Kasumi-1 (cell line): ENCODE measurements around the gene SLIT1.

Experiments
- DNase-seq, 2 experiments: peaks; one replicate each; lab custom pipeline; 2025; lab: John Stamatoyannopoulos, UW

SLIT1 gene

GRCh38 chr10:97200616-97201015, 14.9 kb upstream of the SLIT1 start:
- DNase-seq, result no peak

DNA sequence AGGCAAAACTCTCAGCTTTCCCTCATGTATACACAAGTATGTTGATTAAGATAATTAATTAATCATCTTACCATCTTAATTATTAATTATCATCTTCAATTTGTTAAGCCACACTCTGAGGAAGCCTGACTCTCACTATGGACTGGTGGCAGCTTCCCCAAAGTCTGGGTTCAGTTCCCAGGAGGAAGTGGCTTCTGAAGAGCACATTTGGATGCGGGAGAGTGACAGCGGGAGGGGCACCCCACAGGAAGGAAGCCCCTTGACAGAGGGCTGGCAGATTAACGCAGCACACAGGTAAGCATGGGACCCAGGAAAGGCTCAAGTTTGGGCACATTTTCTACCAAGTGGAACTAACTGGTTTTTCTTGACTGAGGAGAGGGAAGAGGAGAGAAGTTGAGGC, 13.4 kb upstream of the SLIT1 start:
- DNase-seq, result peak; percentile 40 to 43

- DNase-seq, result no peak
Measured at GRCh38 chr10:97197030-97197500, 11.3 kb upstream of the SLIT1 start.

DNA sequence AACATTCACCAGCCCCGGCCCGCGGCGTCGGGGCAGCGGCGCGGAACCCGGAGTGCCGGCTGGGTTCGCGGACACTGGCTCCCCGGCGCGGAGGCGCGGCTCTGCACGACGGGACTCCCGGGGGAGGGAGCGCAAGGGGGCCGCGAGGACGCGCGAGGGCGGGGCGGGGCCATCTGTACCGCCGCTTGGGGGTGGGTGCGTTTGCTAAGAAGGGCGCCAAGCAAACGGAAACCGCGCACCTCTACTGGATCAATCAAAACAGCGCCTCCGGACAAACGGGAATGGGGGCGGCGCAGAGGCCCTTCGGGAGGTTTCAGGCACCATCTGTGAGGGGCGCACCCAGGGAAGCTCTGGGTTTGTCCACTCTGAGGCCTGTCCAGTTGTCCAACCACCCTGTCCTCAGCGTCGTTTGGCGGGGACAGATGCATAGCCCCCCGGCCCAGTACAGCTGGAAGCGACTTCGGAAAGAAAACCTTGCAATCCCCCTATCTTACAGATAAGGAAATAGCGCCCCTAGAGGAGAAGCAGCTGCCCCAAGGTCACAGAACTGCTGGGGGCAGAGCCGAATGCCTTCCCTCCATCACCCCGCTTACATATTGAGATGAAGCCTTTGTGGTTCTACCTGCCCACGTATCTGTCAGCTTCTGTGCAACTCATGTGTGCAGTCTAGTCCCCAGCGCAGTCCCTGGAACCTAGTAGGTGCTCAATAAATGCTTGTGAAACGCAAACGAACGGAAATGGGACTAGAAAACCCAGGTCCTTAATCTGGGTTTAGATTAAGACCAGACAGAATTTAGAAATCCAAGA, 10.7 kb upstream of the SLIT1 start:
- peak; percentile 93 to 96 for DNase-seq

DNA sequence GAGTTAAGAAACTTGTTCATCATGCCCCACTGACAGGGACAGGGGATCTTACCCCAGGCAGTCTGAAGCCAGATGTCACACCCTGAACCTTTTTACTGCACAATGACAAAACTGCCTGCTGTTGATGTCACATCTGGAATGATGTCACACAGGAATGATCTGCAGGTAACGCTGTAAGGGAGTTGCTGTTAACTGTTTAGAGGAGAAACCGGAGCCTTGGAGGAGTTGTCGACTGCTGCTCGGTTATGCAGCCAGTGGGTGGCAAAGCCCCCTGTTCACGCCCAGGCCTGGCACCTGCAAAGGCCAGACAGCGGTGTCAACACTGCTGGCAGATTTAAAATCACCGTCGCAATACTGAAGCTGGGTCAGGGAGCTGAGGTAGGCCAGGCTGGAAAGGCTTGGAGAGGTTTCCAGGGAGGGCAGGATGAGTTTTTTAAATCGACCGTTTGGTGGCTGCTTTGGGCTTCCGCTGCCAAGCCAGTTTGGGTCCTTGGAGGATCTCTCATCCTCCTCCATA, 10.0 kb upstream of the SLIT1 start:
- no peak for DNase-seq

DNA sequence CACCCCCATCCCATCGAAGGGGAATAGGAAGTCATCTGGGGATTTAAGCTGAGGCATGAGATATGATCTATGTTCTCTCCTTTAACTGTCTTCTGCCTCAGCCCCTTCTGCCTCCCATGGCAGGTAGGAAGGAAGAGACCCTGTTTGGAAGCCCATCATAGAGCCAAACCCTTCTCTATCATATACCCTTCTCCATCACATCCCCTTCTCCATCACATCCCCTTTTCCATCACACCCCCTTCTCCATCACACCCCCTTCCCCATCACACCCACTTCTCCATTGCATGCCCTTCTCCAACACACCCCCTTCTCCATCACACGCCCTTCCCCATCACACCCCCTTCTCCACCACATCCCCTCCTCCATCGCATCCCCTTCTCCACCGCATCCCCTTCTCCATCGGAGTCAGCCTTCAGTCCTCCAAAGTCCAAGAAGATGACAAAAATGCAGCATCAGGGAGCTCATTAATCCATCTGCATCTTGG, 7.2 kb upstream of the SLIT1 start:
- no peak for DNase-seq

GRCh38 chr10:97190450-97190849, 4.7 kb upstream of the SLIT1 start:
- no peak for DNase-seq

DNA sequence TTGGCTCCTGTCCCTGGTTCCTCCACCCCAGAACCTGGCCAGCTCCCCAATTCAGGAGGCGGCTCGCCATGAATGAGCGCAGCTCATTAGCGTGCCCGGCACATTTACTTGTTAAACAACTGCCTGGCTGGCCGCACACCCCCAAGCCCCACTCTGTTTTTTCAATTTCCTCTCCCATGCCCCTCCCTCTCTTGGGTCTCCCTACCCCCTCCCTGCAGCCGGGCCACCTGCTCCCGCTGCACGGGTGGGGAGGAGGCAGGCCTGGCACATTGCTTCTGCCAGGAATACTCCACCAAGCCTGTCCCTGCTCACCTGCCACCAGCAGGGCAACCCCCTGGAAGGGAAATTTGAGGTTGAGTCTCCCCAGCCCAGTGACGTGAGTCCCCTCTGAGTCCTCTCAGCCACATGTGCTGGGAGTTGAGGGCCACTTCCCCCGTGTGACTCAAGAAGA, 2.5 kb upstream of the SLIT1 start:
- no peak for DNase-seq

DNA sequence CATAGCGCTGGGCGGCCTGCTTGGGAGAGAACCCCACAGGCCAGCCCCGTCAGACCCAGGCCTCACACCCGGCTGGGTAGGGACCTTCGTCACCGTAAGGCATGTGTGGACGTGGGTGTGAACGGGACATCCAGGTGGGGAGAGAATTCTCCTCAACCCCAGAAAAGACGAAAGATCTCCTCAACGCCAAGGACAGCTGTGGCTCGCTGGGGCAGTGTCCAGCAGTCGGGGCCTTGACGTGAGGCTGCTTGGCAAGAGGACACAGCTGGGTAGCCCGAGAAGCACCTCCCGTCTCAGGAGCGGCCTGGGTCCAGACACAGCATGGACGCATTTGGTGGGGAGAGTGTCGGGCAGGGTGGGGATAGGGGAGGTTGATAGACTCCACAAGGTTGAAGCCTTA, 1.2 kb upstream of the SLIT1 start:
- DNase-seq, result no peak

GRCh38 chr10:97184971-97185325, 811 bp downstream of the SLIT1 start:
- DNase-seq, result no peak

GRCh38 chr10:97183314-97183713, 2.4 kb downstream of the SLIT1 start:
- no peak for DNase-seq

GRCh38 chr10:97182288-97182990, 3.3 kb downstream of the SLIT1 start:
- no peak for DNase-seq

DNA sequence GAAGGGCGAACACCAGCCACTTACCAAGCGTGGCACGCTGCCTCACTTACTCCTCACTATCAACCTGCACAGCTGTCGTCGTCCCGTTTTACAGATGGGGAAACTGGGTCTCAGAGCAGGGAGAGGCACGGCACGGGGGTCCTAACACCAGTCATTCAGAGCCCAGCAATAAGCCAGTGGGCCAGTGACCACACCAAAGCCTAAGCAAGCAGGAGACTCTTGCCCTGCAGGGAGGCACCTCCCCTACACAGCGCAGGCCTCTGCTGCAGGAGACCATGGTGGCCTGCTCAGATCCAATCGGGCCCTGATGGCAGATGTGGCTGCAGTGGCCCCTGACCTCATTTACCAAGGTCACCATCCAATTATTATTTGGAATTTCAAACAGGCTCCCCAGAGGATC, 4.8 kb downstream of the SLIT1 start:
- no peak for DNase-seq

DNA sequence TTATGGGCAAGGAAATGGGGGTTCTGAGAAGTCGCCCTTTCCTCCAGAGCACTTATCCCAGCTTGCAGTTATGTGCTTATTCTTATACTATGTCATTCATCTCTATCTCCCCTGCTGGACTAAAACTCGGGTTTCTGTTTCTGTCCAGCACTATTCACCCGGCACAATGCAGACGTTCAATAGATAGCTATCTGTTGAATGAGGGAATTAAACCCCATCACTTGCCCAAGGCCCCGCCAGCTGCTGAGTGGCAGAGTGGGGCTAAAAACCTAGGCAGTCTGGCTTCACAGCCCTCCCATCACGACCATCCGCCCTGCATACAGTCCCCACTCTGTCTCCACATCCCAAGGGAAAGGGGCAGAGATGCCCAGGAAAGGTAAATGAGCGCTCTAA, 5.4 kb downstream of the SLIT1 start:
- no peak for DNase-seq

DNA sequence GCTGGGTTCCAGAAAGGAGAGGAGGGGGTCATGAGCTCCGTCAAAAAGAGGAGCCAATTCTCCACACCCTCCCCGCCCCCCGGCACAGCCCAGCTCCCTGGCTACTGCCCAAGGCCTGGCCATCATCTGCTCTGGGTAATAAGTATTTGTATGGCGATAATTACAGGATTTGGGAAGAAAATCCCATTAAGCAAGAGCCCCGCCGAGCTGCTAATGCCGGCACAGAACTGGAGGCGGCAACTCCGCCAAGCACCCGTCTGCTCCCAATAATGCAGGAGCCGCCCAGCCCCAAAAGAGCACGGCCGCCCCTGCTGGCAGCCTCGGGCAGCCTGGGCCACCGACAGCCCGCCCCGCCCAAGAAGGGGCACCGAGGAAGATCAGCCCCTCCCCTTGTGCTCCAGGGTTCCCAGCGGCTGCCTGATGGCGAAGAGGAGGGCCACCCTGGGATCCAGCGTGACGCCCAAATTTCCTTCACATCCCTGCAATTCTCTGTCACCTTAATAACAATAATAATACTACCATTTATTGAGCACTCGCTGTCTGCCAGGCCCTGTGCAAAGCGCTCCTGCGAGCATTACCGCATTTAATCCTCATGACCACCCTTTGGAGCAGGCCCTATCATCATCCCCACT, 5.9 kb downstream of the SLIT1 start:
- DNase-seq, result no peak

- no peak for DNase-seq
Measured at GRCh38 chr10:97179311-97179710, 6.4 kb downstream of the SLIT1 start.

DNA sequence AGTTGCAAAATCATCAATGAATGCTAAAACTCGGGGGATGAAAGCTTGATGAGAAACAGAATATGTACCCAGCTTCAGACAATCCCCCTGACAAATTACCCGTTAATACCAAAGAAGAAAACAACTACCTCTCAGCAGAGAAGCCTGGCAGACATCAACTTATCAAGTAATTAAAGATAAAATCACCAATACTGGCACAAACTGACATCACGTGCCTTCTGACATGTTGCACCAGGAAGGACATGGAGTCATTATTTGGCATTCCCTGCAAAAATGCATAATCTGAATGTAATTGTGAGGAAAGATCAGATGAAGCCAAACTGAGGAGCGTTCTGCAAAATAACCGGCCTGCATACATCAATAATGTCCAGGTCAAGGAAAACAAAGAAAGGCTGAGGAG, 7.7 kb downstream of the SLIT1 start:
- DNase-seq, result no peak

DNA sequence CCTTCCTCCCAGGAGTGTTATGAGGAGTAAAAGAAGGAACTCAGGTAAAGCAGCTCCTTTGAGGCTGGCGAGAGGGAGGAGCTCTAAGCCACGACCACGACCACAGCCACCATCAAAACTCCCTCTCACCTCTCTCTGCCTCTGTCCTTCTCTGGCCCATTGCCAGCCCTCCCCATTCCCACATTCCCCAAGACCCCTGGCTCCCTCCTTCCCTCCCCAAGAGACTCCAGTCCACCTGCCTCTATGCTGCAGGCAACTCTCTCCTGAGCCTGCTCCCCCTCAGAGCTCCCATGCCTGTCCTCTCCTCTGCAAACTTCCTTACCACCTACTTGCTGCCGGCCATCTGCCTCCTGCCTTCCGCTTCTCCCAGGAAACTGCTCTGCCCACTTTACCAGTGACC, 9.5 kb downstream of the SLIT1 start:
- no peak for DNase-seq

- DNase-seq, result no peak
Measured at GRCh38 chr10:97175586-97175985, 10.2 kb downstream of the SLIT1 start.

GRCh38 chr10:97174941-97175340, 10.8 kb downstream of the SLIT1 start:
- no peak for DNase-seq

GRCh38 chr10:97174276-97174775, 11.4 kb downstream of the SLIT1 start:
- no peak for DNase-seq

DNA sequence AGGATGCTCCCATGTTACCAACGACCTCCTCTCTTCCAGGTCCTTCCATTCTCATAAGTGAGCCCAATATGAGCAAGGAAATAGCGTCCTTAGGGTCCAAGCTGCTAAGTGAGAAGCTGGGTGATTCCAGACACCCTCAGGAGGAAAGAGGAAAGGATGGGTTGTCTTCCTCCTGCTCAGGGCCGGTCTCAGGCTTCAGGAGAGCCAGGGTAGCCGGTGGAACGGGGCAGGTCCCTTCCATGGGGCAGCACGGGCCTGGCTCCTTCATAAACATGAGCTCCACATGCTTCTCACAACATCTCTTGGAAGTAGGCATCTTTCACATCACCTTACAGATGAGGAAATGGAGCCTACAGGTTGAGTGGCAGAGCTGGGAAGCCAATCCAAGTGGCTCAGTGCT, 12.7 kb downstream of the SLIT1 start:
- no peak for DNase-seq
